ENCODE measurements around the gene EPHB4. TPM values are rescaled to one million over a fixed set of nuclear protein-coding genes. Genes with fewer than 3 reads are reported as not detected.
A peak's percentile ranks its signal among the peaks of the same experiment; 100 is the strongest.

Gene EPHB4
- total and polyA plus RNA-seq, 2 of the 8 experiments (the other 6 are each of a cell fraction or from before 2014, with no cell fraction given): 85.0 to 113 TPM

GRCh38 chr7:100764841-100765240, 62.5 kb downstream of the EPHB4 start:
- FAIRE-seq (no peak), DNase-seq (ENCODE audit: low read depth in 1 of 2, low spot score in 2 of 2) (no peak)
- ChIA-PET POLR2A (ENCODE audit: partially characterized antibody) (interaction anchor here (0.8 to 1.6 kb wide), 4 partner anchors 10 to 71 kb away, joined by 3 to 5 read pairs (median 3); no protein-coding TSS in a partner anchor), CTCF (ENCODE audit: partially characterized antibody) (interaction anchor here (0.6 to 2.6 kb wide), 14 partner anchors 9 to 220 kb away, joined by 3 to 10 read pairs (median 4); no protein-coding TSS in a partner anchor)
- no peak overlapping the region for H2BK15ac ChIP-seq (ENCODE audit: low read length)
- no peaks in the 10 kb centered on the region; a peak in 1 of 7 replicates for H3K27me3 ChIP-seq (replicated peaks in 1 of 4; ENCODE audit: control insufficient read depth in 3 of 4, extremely low read depth in 1 of 4, insufficient read depth in 3 of 4, low read length in 3 of 4)
- no peak overlapping the region for H3K23ac ChIP-seq (ENCODE audit: insufficient read length)
- H3K18ac ChIP-seq (ENCODE audit: extremely low read depth, low read length): no peak overlapping the region
- H2BK12ac ChIP-seq (ENCODE audit: low read depth, low read length): no peak overlapping the region
- H3K14ac ChIP-seq (ENCODE audit: insufficient read length): no peak overlapping the region
- no peak overlapping the region for H3K27ac ChIP-seq (ENCODE audit: low read depth, low read length)
- no peak overlapping the region for H2AK5ac ChIP-seq (ENCODE audit: low read depth, low read length)
- H3K56ac ChIP-seq (replicated peaks; ENCODE audit: insufficient read length, low read depth, low read length): no peak overlapping the region
- no peaks in the 10 kb centered on the region for H3K79me1 ChIP-seq (ENCODE audit: low read depth, low read length)
- H3K4me2 ChIP-seq (ENCODE audit: insufficient read depth in 1 of 2, low read depth in 2 of 2, low read length in 2 of 2): no peak overlapping the region
- H3K4me3 ChIP-seq (ENCODE audit: extremely low read depth in 1 of 4, insufficient read depth in 2 of 4, low read depth in 3 of 4, low read length in 4 of 4): no peak overlapping the region
- H4K8ac ChIP-seq (ENCODE audit: extremely low read depth, insufficient read depth, low read length): no peak overlapping the region
- 0 out of 2 replicates have a peak, but pooled peaks cover 1% of the 10 kb centered on the region for H3K23me2 ChIP-seq (ENCODE audit: low read depth, low read length)
- no peak overlapping the region for H3K4ac ChIP-seq (replicated peaks; ENCODE audit: insufficient read length, low read depth, low read length)
- H4K91ac ChIP-seq (replicated peaks; ENCODE audit: insufficient read length, low read length): no peak overlapping the region
- H3K79me2 ChIP-seq (ENCODE audit: control insufficient read depth in 1 of 2, insufficient read depth in 2 of 2, low read length in 2 of 2): no peaks in the 10 kb centered on the region
- no peak overlapping the region for H2BK120ac ChIP-seq (replicated peaks; ENCODE audit: low read depth, low read length)
- H2BK5ac ChIP-seq (ENCODE audit: low read depth, low read length): peak overlapping the region; percentile 40; the same call in 1 of the 2 replicates
- WGBS, 2 experiments (ENCODE audit: extremely low coverage in 1 of 2, insufficient coverage in 1 of 2, insufficient read length in 1 of 2, insufficient replicate concordance in 2 of 2, low coverage in 1 of 2, low lambda C conversion rate in 2 of 2, missing lambda C conversion rate in 1 of 2): 93% methylated on average over 10 of the region's 10 CpGs; no CpG with 5 or more reads in 1 of the 2 experiments
- H4K20me1 ChIP-seq (replicated peaks in 1 of 2; ENCODE audit: control insufficient read depth in 1 of 2, insufficient read depth in 2 of 2, low read length in 2 of 2): no peaks in the 10 kb centered on the region
- peaks cover 0 to 2% (median 0%) of the 10 kb centered on the region in 4 experiments; a peak in 3 of 7 replicates for H3K4me1 ChIP-seq (replicated peaks in 1 of 4; ENCODE audit: control insufficient read depth in 3 of 4, insufficient read depth in 4 of 4, low read length in 3 of 4)
- H3K9me3 ChIP-seq (ENCODE audit: insufficient read depth in 2 of 2, low read depth in 1 of 2, low read length in 1 of 2): no peaks in the 10 kb centered on the region
- no peaks in the 10 kb centered on the region for H3K36me3 ChIP-seq (ENCODE audit: control insufficient read depth in 2 of 4, insufficient read depth in 4 of 4, low read length in 3 of 4)
- H2BK20ac ChIP-seq (ENCODE audit: low read length): no peak overlapping the region
- H2AFZ ChIP-seq (ENCODE audit: low read length): no peak overlapping the region
- no peak overlapping the region for H4K5ac ChIP-seq (ENCODE audit: insufficient read length, low read depth, low read length)
- no peak overlapping the region for H3K9ac ChIP-seq (replicated peaks in 1 of 4; ENCODE audit: extremely low read depth in 1 of 4, low read depth in 3 of 4, low read length in 3 of 4)
- TF ChIP-seq CHD1 (IDR thresholded peaks at IDR 0.05; ENCODE audit: low read depth, low read length) (no peak), FOSL1 (IDR thresholded peaks at IDR 0.05; ENCODE audit: insufficient read depth, low read depth, low read length) (no peak), CTBP2 (IDR thresholded peaks at IDR 0.05; ENCODE audit: borderline replicate concordance, insufficient read depth, insufficient read length, low read length) (no peak), RXRA (IDR thresholded peaks at IDR 0.05; ENCODE audit: insufficient read depth, low read depth, low read length) (no peak), CBX8 (IDR thresholded peaks at IDR 0.05; ENCODE audit: borderline replicate concordance, low read depth, low read length) (no peak), BCL11A (IDR thresholded peaks at IDR 0.05; ENCODE audit: low read depth in 2 of 2, low read length in 2 of 2) (no peak), TAF1 (IDR thresholded peaks at IDR 0.05; ENCODE audit: low read depth, low read length) (no peak), RFX5 (IDR thresholded peaks at IDR 0.05; ENCODE audit: borderline replicate concordance, low read depth, low read length) (no peak), JUN (IDR thresholded peaks at IDR 0.05; ENCODE audit: low read depth, low read length) (no peak), BACH1 (IDR thresholded peaks at IDR 0.05; ENCODE audit: low read length) (no peak), GTF2F1 (IDR thresholded peaks at IDR 0.05; ENCODE audit: borderline replicate concordance, low read depth, low read length) (no peak), YY1 (IDR thresholded peaks at IDR 0.05; ENCODE audit: low read depth, low read length) (no peak), CBX5 (IDR thresholded peaks at IDR 0.05; ENCODE audit: low read depth, low read length) (no peak), JUND (IDR thresholded peaks at IDR 0.05; ENCODE audit: low read length) (no peak), TBP (IDR thresholded peaks at IDR 0.05; ENCODE audit: low read depth, low read length) (no peak)

Measured in H1 (cell line).